IgD-negative memory B cell (primary cell): Measurements from ENCODE around the gene TBXAS1. TPM values are rescaled to one million over a fixed set of nuclear protein-coding genes. Genes with fewer than 3 reads are reported as not detected.

Experiments
- H3K27ac Mint-ChIP-seq, 3 donors: one replicate each; pipeline ENCODE4 v1.8.0; 2020 to 2022; ENCODE audit warnings: mild to moderate bottlenecking in 3 of 3, mixed read lengths in 3 of 3, moderate library complexity in 1 of 3
- H3K27me3 Mint-ChIP-seq: one replicate; pipeline ENCODE4 v1.8.0; 2021; ENCODE audit warnings: mixed read lengths
- H3K36me3 Mint-ChIP-seq: one replicate; pipeline ENCODE4 v1.8.0; 2020; ENCODE audit warnings: mild to moderate bottlenecking, mixed read lengths
- H3K4me1 Mint-ChIP-seq, 3 donors: one replicate each; pipeline ENCODE4 v1.8.0; 2020 to 2022; ENCODE audit warnings: mixed read lengths in 3 of 3, mild to moderate bottlenecking in 1 of 3
- H3K4me3 Mint-ChIP-seq, 4 donors: one replicate each; pipeline ENCODE4 v1.8.0; 2020 to 2022; ENCODE audit warnings: mild to moderate bottlenecking in 4 of 4, mixed read lengths in 4 of 4, moderate library complexity in 3 of 4
- H3K9me3 Mint-ChIP-seq, 3 donors: one replicate each; pipeline ENCODE4 v1.8.0; 2020 to 2021; ENCODE audit warnings: mixed read lengths in 3 of 3, mild to moderate bottlenecking in 1 of 3
- polyA plus RNA-seq: library from polyadenylated mRNA; unstranded; fragments of 300-500 nt; fragmentation: Illumina TruSeq; gene quantifications from one replicate; pipeline ENCODE4 v1.2.3, GENCODE V29; 2021

The TBXAS1 gene
- polyA plus RNA-seq, 1 donor from 2014 or later: 16.7 TPM

GRCh38 chr7:139941866-139942265 lies 112.8 kb downstream of the TBXAS1 start:
- Mint-ChIP-seq H3K36me3 (peaks cover 7% of the 10 kb centered on the region), H3K4me1 (peaks cover 8 to 16% (median 16%) of the 10 kb centered on the region in 3 donors), H3K27ac (no peak overlapping the region)

GRCh38 chr7:139942636-139943035 lies 113.6 kb downstream of the TBXAS1 start:
- peaks cover 1% of the 10 kb centered on the region for H3K27me3 Mint-ChIP-seq
- H3K4me1 Mint-ChIP-seq: peaks cover 6 to 11% (median 11%) of the 10 kb centered on the region in 3 donors
- peaks cover 11% of the 10 kb centered on the region for H3K36me3 Mint-ChIP-seq
- no peak overlapping the region for H3K27ac Mint-ChIP-seq
- H3K9me3 Mint-ChIP-seq: peaks cover 7 to 20% (median 8%) of the 10 kb centered on the region in 3 donors
- no peak overlapping the region for H3K4me3 Mint-ChIP-seq

More at GRCh38 chr7:139941866-139942265, 112.8 kb downstream of the TBXAS1 start:
- Mint-ChIP-seq H3K4me3 (peak overlapping the region in 1 of 4 donors; percentile 11), H3K27me3 (peaks cover under 1% of the 10 kb centered on the region), H3K9me3 (peaks cover 6 to 17% (median 8%) of the 10 kb centered on the region in 3 donors)

- H3K4me1 Mint-ChIP-seq: peaks cover 6 to 10% (median 9%) of the 10 kb centered on the region in 3 donors
- H3K27ac Mint-ChIP-seq: no peak overlapping the region
- H3K9me3 Mint-ChIP-seq: peaks cover 7 to 20% (median 8%) of the 10 kb centered on the region in 3 donors
- peaks cover 1% of the 10 kb centered on the region for H3K27me3 Mint-ChIP-seq
- H3K4me3 Mint-ChIP-seq: peak overlapping the region in 1 of 4 donors; percentile 20
- H3K36me3 Mint-ChIP-seq: peaks cover 11% of the 10 kb centered on the region
Observed at GRCh38 chr7:139943401-139943800, 114.3 kb downstream of the TBXAS1 start.

- peaks cover 12% of the 10 kb centered on the region for H3K36me3 Mint-ChIP-seq
Observed at GRCh38 chr7:139944248-139944647, 115.2 kb downstream of the TBXAS1 start.

GRCh38 chr7:139946533-139946932 lies 117.5 kb downstream of the TBXAS1 start:
- peak overlapping the region in 1 of 4 donors; percentile 46 for H3K4me3 Mint-ChIP-seq
- H3K4me1 Mint-ChIP-seq: peaks cover 4 to 5% (median 5%) of the 10 kb centered on the region in 3 donors
- H3K36me3 Mint-ChIP-seq: peaks cover 8% of the 10 kb centered on the region
- no peak overlapping the region for H3K27ac Mint-ChIP-seq
- H3K27me3 Mint-ChIP-seq: peaks cover 1% of the 10 kb centered on the region
- peaks cover 7 to 20% (median 8%) of the 10 kb centered on the region in 3 donors for H3K9me3 Mint-ChIP-seq

More at GRCh38 chr7:139944248-139944647, 115.2 kb downstream of the TBXAS1 start:
- Mint-ChIP-seq H3K4me1 (peaks cover 6 to 10% (median 9%) of the 10 kb centered on the region in 3 donors), H3K27ac (peak overlapping the region in 1 of 3 donors; percentile 22), H3K27me3 (peaks cover 1% of the 10 kb centered on the region), H3K9me3 (peaks cover 7 to 20% (median 8%) of the 10 kb centered on the region in 3 donors), H3K4me3 (no peak overlapping the region)

GRCh38 chr7:139947021-139947420 lies 118.0 kb downstream of the TBXAS1 start:
- H3K36me3 Mint-ChIP-seq: peaks cover 8% of the 10 kb centered on the region
- no peak overlapping the region for H3K4me3 Mint-ChIP-seq
- peaks cover 1% of the 10 kb centered on the region for H3K27me3 Mint-ChIP-seq
- peaks cover 2 to 6% (median 5%) of the 10 kb centered on the region in 3 donors for H3K4me1 Mint-ChIP-seq
- peaks cover 7 to 20% (median 8%) of the 10 kb centered on the region in 3 donors for H3K9me3 Mint-ChIP-seq
- H3K27ac Mint-ChIP-seq: no peak overlapping the region

- peaks cover 8% of the 10 kb centered on the region for H3K36me3 Mint-ChIP-seq
- H3K27ac Mint-ChIP-seq: no peak overlapping the region
- peaks cover 1% of the 10 kb centered on the region for H3K27me3 Mint-ChIP-seq
- H3K4me1 Mint-ChIP-seq: peaks cover 0 to 6% (median 2%) of the 10 kb centered on the region in 3 donors
- no peak overlapping the region for H3K4me3 Mint-ChIP-seq
- H3K9me3 Mint-ChIP-seq: peaks cover 7 to 20% (median 8%) of the 10 kb centered on the region in 3 donors
Observed at GRCh38 chr7:139948167-139948566, 119.1 kb downstream of the TBXAS1 start.

GRCh38 chr7:139948587-139949335 lies 119.7 kb downstream of the TBXAS1 start:
- H3K4me3 Mint-ChIP-seq: no peak overlapping the region
- peaks cover 1% of the 10 kb centered on the region for H3K27me3 Mint-ChIP-seq
- peaks cover 0 to 6% (median 2%) of the 10 kb centered on the region in 3 donors for H3K4me1 Mint-ChIP-seq
- no peak overlapping the region for H3K27ac Mint-ChIP-seq
- peaks cover 8% of the 10 kb centered on the region for H3K36me3 Mint-ChIP-seq
- H3K9me3 Mint-ChIP-seq: peaks cover 7 to 20% (median 8%) of the 10 kb centered on the region in 3 donors

GRCh38 chr7:139949629-139950028 lies 120.6 kb downstream of the TBXAS1 start:
- Mint-ChIP-seq H3K27ac (no peak overlapping the region), H3K9me3 (peaks cover 7 to 20% (median 8%) of the 10 kb centered on the region in 3 donors), H3K36me3 (peaks cover 9% of the 10 kb centered on the region), H3K27me3 (peaks cover 1% of the 10 kb centered on the region), H3K4me1 (peaks cover 0 to 6% (median 2%) of the 10 kb centered on the region in 3 donors), H3K4me3 (no peak overlapping the region)

- H3K9me3 Mint-ChIP-seq: peaks cover 4 to 10% (median 6%) of the 10 kb centered on the region in 3 donors
- H3K4me1 Mint-ChIP-seq: peaks cover 0 to 6% (median 2%) of the 10 kb centered on the region in 3 donors
- peaks cover 10% of the 10 kb centered on the region for H3K36me3 Mint-ChIP-seq
- no peak overlapping the region for H3K4me3 Mint-ChIP-seq
- peaks cover 1% of the 10 kb centered on the region for H3K27me3 Mint-ChIP-seq
- H3K27ac Mint-ChIP-seq: no peak overlapping the region
Observed at GRCh38 chr7:139950881-139951525, 121.9 kb downstream of the TBXAS1 start.

GRCh38 chr7:139953229-139953628 lies 124.2 kb downstream of the TBXAS1 start:
- no peaks in the 10 kb centered on the region for H3K27me3 Mint-ChIP-seq
- no peaks in the 10 kb centered on the region for H3K9me3 Mint-ChIP-seq
- peaks cover 0 to 3% (median 0%) of the 10 kb centered on the region in 3 donors for H3K4me1 Mint-ChIP-seq
- H3K4me3 Mint-ChIP-seq: no peak overlapping the region
- peaks cover 5% of the 10 kb centered on the region for H3K36me3 Mint-ChIP-seq
- H3K27ac Mint-ChIP-seq: no peak overlapping the region

GRCh38 chr7:139955109-139955820 lies 126.2 kb downstream of the TBXAS1 start:
- no peak overlapping the region for H3K27ac Mint-ChIP-seq
- no peaks in the 10 kb centered on the region for H3K9me3 Mint-ChIP-seq
- no peak overlapping the region for H3K4me3 Mint-ChIP-seq
- H3K36me3 Mint-ChIP-seq: peaks cover 2% of the 10 kb centered on the region
- H3K27me3 Mint-ChIP-seq: no peaks in the 10 kb centered on the region
- H3K4me1 Mint-ChIP-seq: peaks cover 0 to 1% (median 0%) of the 10 kb centered on the region in 3 donors

- Mint-ChIP-seq H3K4me3 (no peak overlapping the region), H3K9me3 (no peaks in the 10 kb centered on the region), H3K27ac (no peak overlapping the region), H3K36me3 (peaks cover 5% of the 10 kb centered on the region), H3K4me1 (no peaks in the 10 kb centered on the region), H3K27me3 (no peaks in the 10 kb centered on the region)
Observed at GRCh38 chr7:139958599-139959284, 129.7 kb downstream of the TBXAS1 start.

- no peaks in the 10 kb centered on the region for H3K9me3 Mint-ChIP-seq
- no peaks in the 10 kb centered on the region for H3K4me1 Mint-ChIP-seq
- no peaks in the 10 kb centered on the region for H3K27me3 Mint-ChIP-seq
- no peak overlapping the region for H3K4me3 Mint-ChIP-seq
- no peak overlapping the region for H3K27ac Mint-ChIP-seq
- H3K36me3 Mint-ChIP-seq: peaks cover 5% of the 10 kb centered on the region
Observed at GRCh38 chr7:139959285-139959628, 130.2 kb downstream of the TBXAS1 start.
